ENCODE measurements around the gene CLDN7.

The CLDN7 gene

DNA sequence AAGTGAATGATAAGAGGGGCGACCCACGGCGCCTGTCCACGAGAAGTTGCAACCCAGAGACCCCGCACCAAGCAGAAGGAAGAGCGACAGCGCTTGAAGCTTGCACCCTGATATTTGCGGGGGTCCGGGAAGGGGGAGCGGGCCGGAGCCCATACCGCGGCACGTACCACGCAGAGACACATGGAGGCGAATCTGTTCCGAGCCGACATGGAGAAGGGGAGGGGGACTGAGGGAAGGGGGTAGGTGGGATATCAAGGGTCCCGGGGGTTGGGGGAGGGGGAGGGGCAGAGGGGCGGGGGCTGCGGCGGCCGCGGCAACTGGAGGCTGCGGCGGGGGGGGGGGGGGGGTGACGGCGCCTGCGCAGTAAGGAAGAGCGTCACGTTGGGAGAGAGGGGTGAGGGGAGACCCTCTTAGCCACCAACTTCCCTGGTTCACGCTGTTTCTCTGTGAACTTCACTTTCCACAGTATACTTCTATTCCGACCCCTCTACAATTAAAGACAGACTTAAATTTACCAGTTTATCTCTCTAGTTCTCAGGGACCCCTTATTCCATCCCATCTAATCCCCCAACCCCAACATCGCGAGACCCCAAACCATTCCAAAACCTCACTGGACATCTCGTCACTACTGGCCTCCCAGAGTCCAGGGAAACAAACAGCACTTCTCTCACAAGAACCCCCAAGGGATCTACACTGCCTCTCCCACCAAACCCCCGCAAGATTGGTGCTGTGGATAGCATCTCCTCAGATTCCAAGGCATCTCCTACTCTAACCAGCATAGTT, 50.6 kb downstream of the CLDN7 start:
- Histone ChIP-seq H3K27me3 (peaks cover 12% of the 10 kb centered on the region), H3K9me3 (no peaks in the 10 kb centered on the region), H3K27ac (no peak overlapping the region), H3K4me3 (ENCODE audit: low read depth in 1 of 2, low read length in 1 of 2) (no peak overlapping the region), H3K4me1 (ENCODE audit: control insufficient read depth in 1 of 2, insufficient read depth in 1 of 2, low read depth in 1 of 2, low read length in 1 of 2) (peaks cover 18 to 19% of the 10 kb centered on the region in 2 experiments), H3K36me3 (no peaks in the 10 kb centered on the region)
- TF ChIP-seq, protein P1, sequence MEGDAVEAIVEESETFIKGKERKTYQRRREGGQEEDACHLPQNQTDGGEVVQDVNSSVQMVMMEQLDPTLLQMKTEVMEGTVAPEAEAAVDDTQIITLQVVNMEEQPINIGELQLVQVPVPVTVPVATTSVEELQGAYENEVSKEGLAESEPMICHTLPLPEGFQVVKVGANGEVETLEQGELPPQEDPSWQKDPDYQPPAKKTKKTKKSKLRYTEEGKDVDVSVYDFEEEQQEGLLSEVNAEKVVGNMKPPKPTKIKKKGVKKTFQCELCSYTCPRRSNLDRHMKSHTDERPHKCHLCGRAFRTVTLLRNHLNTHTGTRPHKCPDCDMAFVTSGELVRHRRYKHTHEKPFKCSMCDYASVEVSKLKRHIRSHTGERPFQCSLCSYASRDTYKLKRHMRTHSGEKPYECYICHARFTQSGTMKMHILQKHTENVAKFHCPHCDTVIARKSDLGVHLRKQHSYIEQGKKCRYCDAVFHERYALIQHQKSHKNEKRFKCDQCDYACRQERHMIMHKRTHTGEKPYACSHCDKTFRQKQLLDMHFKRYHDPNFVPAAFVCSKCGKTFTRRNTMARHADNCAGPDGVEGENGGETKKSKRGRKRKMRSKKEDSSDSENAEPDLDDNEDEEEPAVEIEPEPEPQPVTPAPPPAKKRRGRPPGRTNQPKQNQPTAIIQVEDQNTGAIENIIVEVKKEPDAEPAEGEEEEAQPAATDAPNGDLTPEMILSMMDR (IDR thresholded peaks at IDR 0.05), result no peak
